ENCODE results near the gene RPS3A.

- TF ChIP-seq POLR2A (IDR thresholded peaks at IDR 0.05): no peak
- TF ChIP-seq, protein P1, sequence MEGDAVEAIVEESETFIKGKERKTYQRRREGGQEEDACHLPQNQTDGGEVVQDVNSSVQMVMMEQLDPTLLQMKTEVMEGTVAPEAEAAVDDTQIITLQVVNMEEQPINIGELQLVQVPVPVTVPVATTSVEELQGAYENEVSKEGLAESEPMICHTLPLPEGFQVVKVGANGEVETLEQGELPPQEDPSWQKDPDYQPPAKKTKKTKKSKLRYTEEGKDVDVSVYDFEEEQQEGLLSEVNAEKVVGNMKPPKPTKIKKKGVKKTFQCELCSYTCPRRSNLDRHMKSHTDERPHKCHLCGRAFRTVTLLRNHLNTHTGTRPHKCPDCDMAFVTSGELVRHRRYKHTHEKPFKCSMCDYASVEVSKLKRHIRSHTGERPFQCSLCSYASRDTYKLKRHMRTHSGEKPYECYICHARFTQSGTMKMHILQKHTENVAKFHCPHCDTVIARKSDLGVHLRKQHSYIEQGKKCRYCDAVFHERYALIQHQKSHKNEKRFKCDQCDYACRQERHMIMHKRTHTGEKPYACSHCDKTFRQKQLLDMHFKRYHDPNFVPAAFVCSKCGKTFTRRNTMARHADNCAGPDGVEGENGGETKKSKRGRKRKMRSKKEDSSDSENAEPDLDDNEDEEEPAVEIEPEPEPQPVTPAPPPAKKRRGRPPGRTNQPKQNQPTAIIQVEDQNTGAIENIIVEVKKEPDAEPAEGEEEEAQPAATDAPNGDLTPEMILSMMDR (IDR thresholded peaks at IDR 0.05): no peak
Measured at GRCh38 chr4:151092488-151092887, 6.9 kb upstream of the RPS3A start.
